HG03064 (cell line): ENCODE measurements around the gene CTSZ.
"Not testable (repeated sequence)": the region's sequence is repeated elsewhere in the genome, so short reads cannot be mapped to it uniquely, and the experiment has no call there.

Experiments
- ATAC-seq: cut with Tn5 transposase; IDR thresholded peaks from one replicate; pipeline ENCODE4 v1.9.1; 2021; ENCODE audit warnings: low read depth; ENCODE audit not compliant: unreplicated experiment

Gene CTSZ

GRCh38 chr20:58950603-58951002 is 56.5 kb downstream of the CTSZ start:
- ATAC-seq = no peak

GRCh38 chr20:58947797-58948388 is 59.2 kb downstream of the CTSZ start:
- not testable (repeated sequence) for ATAC-seq

GRCh38 chr20:58945965-58946631 is 61.0 kb downstream of the CTSZ start:
- no peak for ATAC-seq
